Astrocyte of the spinal cord (primary cell): ENCODE data around the gene CLASP2.

Experiments used
- DNase-seq: peaks from one replicate; pipeline ENCODE4 v3.0.0; 2011; ENCODE audit warnings: low read depth, low spot score
- H3K4me3 ChIP-seq: 2 replicates; pipeline ENCODE4 v1.5.1; 2011; ENCODE audit warnings: low read depth, mild to moderate bottlenecking, low read length, moderate library complexity
- CTCF ChIP-seq: IDR thresholded peaks from 2 replicates; pipeline ENCODE4 v1.5.1; 2012; ENCODE audit warnings: low read depth, mild to moderate bottlenecking, low read length, inconsistent platforms
- in situ Hi-C: cut with HindIII; loops from 2 replicates; pipeline ENCODE4 v1.10.0; 2017; ENCODE audit warnings: low sequenced_read_pairs

CLASP2 gene

GRCh38 chr3:33636125-33636850 lies 81.8 kb downstream of the CLASP2 start:
- in situ Hi-C loops = no loop called here
- H3K4me3 ChIP-seq = no peak overlapping the region
- peak; percentile 82 for DNase-seq
- TF ChIP-seq CTCF = peak; percentile 58

- in situ Hi-C loops = no loop called here
- no peak for DNase-seq
- TF ChIP-seq CTCF = no peak
- H3K4me3 ChIP-seq = no peak overlapping the region
Observed at GRCh38 chr3:33634262-33634661, 83.8 kb downstream of the CLASP2 start.

DNA sequence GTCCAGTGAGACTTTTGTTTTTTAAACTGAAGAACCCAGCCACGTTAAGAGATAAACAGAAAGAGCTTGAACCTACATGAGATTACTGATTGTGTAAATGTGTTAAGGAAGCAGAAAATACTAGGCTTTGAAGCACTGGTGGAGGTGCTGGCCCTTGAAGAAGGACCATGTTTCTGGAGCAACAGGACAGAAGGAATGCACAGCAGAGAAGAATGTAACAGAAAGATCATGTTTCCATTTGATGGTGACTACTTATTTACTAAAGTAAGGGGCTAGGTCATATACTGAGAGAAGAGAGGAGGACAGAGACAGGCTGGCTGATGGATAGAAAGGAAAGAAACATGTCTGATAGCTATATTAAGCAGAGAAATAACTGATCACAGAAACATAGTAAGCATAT lies 88.8 kb downstream of the CLASP2 start:
- TF ChIP-seq CTCF = no peak
- in situ Hi-C loops = no loop called here
- peak; percentile 5 for DNase-seq
- no peak overlapping the region for H3K4me3 ChIP-seq

DNA sequence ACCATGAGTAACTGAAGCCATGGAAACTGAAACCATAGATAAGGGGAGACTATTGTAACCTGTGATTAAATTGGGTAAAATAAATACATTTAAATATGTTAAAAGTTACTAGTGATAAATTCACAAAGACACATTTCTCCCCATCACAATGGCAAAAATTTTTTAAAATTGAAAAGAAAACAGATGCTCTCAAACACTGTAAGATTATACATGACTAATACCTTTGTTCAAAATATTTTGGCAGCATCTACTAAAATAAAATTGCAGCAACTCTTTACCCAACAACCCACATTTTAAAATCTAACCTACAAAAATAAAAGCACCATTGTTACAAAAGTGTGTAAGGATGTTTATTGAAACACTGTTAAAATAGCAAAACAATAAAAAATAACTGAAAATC lies 93.3 kb downstream of the CLASP2 start:
- TF ChIP-seq CTCF = no peak
- in situ Hi-C loops = no loop called here
- DNase-seq = no peak
- H3K4me3 ChIP-seq = no peak overlapping the region

GRCh38 chr3:33613041-33613440 lies 105.0 kb downstream of the CLASP2 start:
- in situ Hi-C loops = no loop called here
- no peak for TF ChIP-seq CTCF
- no peak for DNase-seq
- no peak overlapping the region for H3K4me3 ChIP-seq

DNA sequence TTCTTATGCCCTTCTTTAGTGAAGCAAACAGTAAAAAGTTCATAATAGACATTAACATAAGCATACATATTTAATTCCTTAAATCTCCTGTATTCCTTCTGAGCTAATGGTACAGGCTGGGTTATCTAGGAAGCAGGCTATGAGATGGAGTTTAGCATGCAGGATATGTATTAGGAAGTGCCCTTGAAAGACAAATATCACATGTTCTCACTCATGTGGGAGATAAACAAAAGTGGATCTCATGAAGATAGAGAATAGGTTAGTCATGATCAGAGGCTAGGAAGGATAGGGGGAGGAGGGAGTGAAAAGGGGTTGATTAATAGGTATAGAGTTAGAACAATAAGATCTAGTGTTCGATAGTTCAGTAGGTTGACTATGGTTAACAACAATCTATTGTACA lies 105.4 kb downstream of the CLASP2 start:
- in situ Hi-C loops = no loop called here
- no peak for DNase-seq
- TF ChIP-seq CTCF = no peak
- H3K4me3 ChIP-seq = no peak overlapping the region
